DMS53 treated with DMSO at 0.1 percent for 48 hours (cell line): ENCODE data around the gene CALY.
A peak's percentile ranks its signal among the peaks of the same experiment; 100 is the strongest.

Experiments
- DNase-seq: peaks from one replicate; lab custom pipeline; 2025; ENCODE audit not compliant: unreplicated experiment; lab: John Stamatoyannopoulos, UW

The CALY gene

GRCh38 chr10:133312769-133313145 is 23.9 kb downstream of the CALY start:
- no peak for DNase-seq

GRCh38 chr10:133312016-133312768 is 24.5 kb downstream of the CALY start:
- DNase-seq: no peak

DNA sequence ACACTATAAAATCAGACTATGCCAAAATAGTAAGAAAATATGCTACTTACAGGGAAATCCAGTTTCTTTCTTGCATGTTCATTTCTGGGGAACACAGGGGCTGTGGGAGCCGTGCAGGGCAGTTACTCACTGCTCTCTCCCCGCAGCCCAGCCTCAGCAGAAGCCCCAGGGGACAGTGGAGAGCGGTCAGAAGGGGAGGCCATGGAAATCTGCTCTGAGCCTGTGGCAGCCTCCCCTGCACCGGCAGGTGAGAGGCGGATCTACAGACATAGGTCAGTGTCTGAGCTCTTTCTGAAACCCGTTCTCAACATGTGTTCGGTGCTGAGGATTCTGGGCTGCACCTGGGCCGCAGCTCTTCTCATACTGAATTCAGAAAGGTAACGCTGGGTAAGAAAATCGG is 25.1 kb downstream of the CALY start:
- no peak for DNase-seq

GRCh38 chr10:133310789-133311188 is 25.9 kb downstream of the CALY start:
- no peak for DNase-seq

DNA sequence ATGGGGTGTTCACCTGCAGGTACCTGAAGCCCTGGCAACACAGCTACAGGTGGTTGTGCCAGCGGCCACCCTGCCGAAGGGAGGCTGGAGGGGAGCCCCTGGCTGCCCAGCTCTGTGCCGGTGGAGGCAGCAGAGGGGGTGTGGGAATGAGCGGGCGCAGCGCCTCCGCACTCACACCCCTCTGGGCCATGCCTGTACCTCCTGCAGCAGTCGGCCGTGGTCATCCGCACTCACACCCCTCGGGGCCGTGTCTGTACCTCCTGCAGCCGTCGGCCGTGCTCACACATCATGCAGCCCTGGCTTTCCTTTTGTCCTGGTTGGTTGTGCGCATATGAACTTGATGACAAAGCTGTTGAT is 26.3 kb downstream of the CALY start:
- DNase-seq: no peak

DNA sequence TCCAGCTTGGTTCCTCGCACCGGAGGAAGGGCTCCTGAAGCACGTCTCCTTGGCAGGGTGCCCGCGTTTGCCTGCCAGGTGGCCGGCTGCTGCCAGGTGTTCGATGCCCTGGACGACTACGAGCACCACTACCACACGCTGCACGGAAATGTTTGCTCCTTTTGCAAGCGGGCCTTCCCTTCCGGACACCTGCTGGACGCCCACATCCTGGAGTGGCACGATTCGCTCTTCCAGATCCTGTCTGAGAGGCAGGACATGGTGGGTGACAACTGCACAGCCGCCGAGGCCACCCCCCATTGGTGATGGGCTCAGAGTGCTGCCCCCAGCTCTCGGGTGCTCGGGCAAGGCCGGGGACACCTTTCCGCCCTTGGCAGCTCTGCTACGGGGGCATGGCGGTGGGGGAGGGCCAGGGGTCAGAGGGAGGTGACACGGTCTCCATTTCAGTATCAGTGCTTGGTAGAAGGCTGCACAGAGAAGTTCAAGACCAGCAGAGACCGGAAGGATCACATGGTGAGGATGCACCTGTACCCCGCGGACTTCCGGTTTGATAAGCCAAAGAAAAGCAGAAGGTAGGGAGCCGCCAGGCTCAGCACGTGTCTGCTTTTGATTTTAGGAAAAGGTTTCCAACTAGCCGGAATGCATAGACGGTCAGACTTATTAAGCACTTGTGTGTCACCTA is 26.8 kb downstream of the CALY start:
- peak; percentile 86 for DNase-seq

- peak; percentile 88 for DNase-seq
Observed at GRCh38 chr10:133309100-133309719, 27.5 kb downstream of the CALY start.

- DNase-seq: no peak
Observed at GRCh38 chr10:133308421-133309099, 28.1 kb downstream of the CALY start, which contains the start of the genes TUBGCP2 and ZNF511. Gene TUBGCP2, minus strand, starts transcription at chr10:133308872. Its CDS starts 5,931 bp downstream, at chr10:133302941. Gene ZNF511, plus strand, starts transcription at chr10:133308914. Its CDS starts 30 bp downstream, at chr10:133308944.

DNA sequence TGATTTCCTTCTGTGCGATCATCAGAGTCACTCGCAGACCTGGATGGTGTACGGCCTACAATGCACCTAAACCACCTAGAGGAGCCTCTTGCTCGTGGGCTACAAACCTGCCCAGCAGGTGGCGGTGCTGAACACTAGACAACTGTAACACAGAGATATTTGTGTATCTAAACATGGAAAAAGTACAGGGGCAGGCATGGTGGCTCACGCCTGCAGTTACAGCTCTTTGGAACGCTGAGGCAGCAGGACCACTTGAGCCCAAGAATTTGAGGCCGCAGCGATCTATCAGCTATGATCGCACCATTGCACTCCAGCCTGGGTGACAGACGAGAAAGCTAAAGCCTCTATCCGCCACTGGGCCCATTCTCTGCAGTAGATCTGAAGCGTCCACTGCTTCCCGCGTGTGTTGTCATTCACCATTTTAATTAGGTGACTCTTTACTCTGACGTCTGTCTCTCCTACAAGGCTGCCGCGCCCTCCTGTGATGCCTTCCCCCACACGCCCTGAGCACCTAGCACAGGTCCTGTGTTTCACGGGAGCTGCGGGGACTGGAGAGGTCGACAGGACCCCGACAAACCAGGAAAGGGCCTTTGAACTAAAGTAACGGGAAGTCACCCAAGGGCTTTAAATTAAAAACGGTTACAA is 28.8 kb downstream of the CALY start:
- peak; percentile 83 for DNase-seq

DNA sequence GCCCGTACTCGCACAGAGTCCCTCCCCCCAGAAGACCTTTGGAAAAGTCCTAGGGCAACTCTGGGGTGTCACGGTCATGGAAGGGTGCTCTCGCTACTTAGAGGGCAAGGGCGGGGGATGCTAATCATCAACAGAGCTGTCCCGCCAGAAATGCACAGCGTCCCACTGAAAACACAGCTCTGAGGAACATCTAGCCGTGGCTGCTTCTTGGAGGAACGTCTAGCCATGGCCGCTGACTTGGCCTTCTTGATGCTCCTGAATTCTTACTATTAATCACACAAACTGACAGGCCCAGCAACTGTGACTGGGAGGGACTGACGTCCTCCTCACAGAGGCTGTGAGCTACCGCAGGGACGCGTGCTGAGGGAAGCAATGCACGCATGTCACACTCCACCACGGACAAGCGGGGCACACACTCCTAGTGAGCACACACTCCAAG is 29.7 kb downstream of the CALY start:
- no peak for DNase-seq

DNA sequence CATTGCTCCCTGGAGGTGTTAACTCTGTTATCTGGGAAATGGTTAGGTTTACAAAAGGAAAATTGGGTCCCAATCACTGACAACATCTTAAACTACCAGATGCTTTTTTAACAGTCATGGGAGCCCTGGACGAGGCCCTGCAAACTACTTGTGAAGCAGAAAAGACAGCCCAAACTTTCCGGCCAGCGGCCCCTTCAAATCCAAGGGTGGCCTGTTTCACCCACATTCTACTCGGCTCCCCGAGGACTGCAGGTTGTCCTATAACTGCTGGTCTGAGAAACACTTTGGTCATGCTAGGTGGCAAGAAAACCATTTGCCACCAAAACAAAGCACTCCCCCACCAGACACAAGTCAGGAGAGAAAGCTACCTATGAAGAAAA is 30.6 kb downstream of the CALY start:
- DNase-seq: no peak

GRCh38 chr10:133303206-133303605 is 33.5 kb downstream of the CALY start:
- no peak for DNase-seq

GRCh38 chr10:133302230-133302629 is 34.5 kb downstream of the CALY start:
- DNase-seq: no peak

DNA sequence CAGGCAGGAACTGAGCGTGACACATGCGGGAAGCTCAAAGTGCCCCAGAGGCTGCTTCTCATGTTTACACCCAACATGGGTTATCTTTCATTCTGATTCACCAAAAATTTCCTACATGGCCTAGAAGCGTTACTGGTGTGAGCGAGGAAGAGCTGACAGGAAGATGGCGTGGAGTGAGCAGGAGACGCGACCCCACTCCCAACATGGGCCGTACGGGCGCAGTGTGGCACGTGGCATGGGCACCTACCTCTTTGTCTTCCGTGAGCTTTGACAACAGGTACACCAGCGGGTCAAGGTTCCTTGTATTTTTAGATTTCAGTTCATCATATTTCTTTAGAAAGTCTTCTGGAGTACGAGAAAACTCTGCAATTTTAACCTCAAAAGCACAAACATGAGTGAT is 37.0 kb downstream of the CALY start:
- no peak for DNase-seq

DNA sequence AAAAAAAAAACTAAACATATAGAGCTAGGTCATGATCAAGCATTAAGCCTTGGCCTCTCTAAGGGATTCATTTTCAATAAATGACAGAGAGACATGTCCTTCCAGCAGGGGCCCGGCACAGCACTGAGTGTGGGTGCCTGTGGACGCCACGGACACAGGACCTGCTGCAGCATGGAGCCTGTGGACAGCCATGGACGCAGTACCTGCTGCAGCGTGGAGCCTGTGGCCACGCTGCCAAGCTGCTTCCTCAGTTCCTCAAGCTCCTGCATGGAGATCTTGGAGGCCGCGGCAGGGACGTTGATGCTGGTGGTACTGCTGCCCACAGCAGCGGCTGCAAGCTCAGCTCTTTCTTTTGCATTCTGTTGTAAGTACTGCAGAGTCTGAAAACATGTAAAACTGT is 37.5 kb downstream of the CALY start:
- DNase-seq: no peak

DNA sequence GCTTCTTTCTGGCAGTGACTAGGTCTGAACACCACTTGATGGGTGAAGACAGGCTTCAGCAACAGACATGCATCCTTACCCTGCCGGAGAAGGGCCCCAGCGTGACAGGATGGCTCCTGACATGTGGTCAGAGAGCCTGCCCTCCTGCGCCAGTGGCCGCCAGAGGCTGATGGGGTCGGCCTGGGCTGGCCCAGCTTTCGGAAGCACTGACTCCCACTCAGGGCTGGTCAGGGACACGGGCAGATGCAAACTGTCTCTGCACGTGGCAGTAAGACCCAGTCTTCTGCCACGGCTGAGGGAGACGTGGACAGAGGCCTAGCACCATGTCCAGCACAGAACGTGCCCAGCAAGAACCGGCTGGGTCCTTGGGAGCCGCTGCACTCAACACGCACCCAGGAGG is 38.2 kb downstream of the CALY start:
- DNase-seq: no peak

DNA sequence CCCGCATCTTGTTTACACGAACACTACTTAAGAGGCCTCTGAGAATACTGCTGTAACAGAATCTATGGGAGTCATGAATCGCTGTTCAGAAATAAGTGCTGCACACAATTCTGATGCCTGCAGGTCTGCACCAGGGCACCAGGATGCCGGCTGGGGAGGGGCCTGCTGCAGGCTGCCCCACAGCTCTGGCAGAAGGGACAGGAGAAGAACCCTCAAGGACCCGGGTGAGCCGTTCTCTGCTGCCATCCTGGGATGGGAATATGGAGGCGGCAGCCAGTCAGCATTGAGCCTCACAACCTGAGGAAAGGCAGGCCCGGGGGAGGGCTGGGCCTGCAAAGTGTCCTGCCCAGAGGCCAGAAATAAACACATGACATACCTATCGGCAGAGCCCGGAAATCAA is 39.2 kb downstream of the CALY start:
- no peak for DNase-seq

DNA sequence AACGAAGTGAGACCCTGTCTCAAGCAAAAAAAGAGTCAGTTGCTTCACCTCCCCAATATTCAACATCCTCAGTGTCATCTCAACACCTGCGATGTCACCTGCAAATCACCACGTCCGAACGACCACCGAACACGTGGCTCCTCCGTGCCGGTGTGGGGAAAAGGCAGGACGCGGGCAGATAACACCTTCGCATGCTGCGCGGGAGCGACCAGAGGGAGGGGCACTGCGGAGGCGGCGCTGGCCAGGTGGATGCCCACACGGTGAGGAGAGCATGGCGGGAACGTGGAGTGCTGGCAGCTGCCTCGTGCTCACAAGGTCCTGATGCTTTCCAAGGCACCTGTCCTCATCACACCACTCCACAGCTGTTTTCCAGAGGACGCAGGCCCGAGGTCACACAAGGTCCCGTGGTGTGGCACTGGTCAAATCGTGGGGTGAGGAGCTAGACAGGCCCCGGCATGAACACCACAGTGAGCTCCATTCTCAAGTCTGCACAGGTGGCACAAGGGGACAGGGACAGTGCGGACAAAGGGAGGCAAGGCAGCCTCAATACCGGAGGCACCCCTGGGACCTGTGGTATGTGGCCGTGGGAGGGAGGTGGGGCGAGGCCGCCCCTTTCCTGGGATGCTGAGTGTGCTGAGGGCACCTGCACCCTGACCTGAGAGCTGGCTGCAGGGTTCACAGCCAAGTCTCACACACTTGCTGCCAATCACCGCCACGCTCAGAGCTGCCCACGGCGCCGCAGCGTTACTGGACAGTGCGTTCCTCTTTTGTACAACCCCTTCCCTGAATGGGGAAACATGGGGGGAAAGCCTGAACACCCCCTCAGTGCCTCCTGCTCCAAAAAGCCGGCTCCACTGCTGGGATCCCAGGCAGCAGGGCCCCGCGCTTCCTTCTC is 41.0 kb downstream of the CALY start:
- DNase-seq: no peak

- DNase-seq: no peak
Observed at GRCh38 chr10:133294189-133294588, 42.5 kb downstream of the CALY start.

GRCh38 chr10:133293810-133294119 is 42.9 kb downstream of the CALY start:
- DNase-seq: no peak
